Measurements from ENCODE around the gene TMEM9B.
A peak's percentile ranks its signal among the peaks of the same experiment; 100 is the strongest.

The TMEM9B gene

DNA sequence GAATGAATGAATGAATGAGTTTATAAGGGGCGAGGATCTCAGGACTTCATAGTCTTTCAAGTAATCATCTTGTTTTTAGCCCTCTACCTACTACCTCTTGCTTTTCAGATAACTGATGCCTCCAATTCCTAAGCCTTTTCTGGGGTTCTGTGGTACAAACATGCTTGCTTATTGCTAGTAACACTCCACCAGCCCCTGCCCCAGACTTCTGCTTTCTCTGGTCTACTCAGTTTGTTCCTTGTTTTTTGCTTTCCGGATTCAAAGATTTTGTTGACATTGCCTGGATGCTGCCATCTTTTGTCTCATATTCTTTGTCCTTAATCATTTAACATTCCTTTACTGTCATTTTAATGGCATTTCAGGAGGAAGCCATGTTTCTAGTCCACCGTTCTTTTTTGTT, 8.9 kb upstream of the TMEM9B start:
- Histone ChIP-seq H3K4me3 (ENCODE audit: low read length) (no peak overlapping the region), H3K27ac (ENCODE audit: low read length) (no peak overlapping the region), H3K9me3 (ENCODE audit: control insufficient read depth, insufficient read depth, low read length) (no peaks in the 10 kb centered on the region), H3K4me1 (ENCODE audit: control insufficient read depth, insufficient read depth, low read length) (no peaks in the 10 kb centered on the region), H3K27me3 (ENCODE audit: control insufficient read depth, insufficient read depth, low read length) (no peaks in the 10 kb centered on the region), H3K36me3 (ENCODE audit: control insufficient read depth, insufficient read depth, low read length) (no peaks in the 10 kb centered on the region)
- WGBS (ENCODE audit: insufficient coverage, insufficient read length) = no CpG with 5 or more reads among the region's 3 CpGs
- DNase-seq (ENCODE audit: low read depth, low spot score) = no peak

- Histone ChIP-seq H3K4me1 (ENCODE audit: control insufficient read depth, insufficient read depth, low read length) (no peaks in the 10 kb centered on the region), H3K27ac (ENCODE audit: low read length) (no peak overlapping the region), H3K27me3 (ENCODE audit: control insufficient read depth, insufficient read depth, low read length) (no peaks in the 10 kb centered on the region), H3K4me3 (ENCODE audit: low read length) (no peak overlapping the region), H3K9me3 (ENCODE audit: control insufficient read depth, insufficient read depth, low read length) (no peaks in the 10 kb centered on the region), H3K36me3 (ENCODE audit: control insufficient read depth, insufficient read depth, low read length) (no peaks in the 10 kb centered on the region)
- DNase-seq (ENCODE audit: low read depth, low spot score) = no peak
- WGBS (ENCODE audit: insufficient coverage, insufficient read length) = no CpG with 5 or more reads among the region's 1 CpG
Observed at GRCh38 chr11:8971924-8972316, 7.7 kb upstream of the TMEM9B start.

GRCh38 chr11:8971196-8971923, 7.1 kb upstream of the TMEM9B start:
- Histone ChIP-seq H3K36me3 (ENCODE audit: control insufficient read depth, insufficient read depth, low read length) (no peaks in the 10 kb centered on the region), H3K4me1 (ENCODE audit: control insufficient read depth, insufficient read depth, low read length) (no peaks in the 10 kb centered on the region), H3K9me3 (ENCODE audit: control insufficient read depth, insufficient read depth, low read length) (no peaks in the 10 kb centered on the region), H3K4me3 (ENCODE audit: low read length) (no peak overlapping the region), H3K27ac (ENCODE audit: low read length) (no peak overlapping the region), H3K27me3 (ENCODE audit: control insufficient read depth, insufficient read depth, low read length) (no peaks in the 10 kb centered on the region)
- DNase-seq (ENCODE audit: low read depth, low spot score) = no peak
- WGBS (ENCODE audit: insufficient coverage, insufficient read length) = no CpG with 5 or more reads among the region's 2 CpGs

DNA sequence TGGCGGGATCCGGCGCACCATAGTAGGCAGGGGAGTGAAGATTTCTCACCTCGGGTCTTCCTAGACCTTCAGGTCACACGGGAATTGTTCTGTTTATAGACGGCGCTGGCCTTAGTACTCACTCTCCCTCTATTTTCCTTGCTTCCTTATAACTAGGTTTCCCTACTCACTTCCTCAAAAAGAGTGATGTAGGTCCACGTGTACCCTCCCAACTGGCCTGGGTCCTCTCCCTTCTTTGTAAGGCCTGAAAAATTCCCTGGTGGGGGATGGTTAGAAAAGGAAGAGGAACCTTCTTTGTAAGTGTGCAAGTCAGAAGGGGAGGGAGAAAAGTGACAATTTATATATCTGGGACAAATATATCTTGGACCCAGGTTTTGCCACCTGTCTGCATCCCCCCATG, 2.9 kb upstream of the TMEM9B start:
- no peaks in the 10 kb centered on the region for H3K27me3 ChIP-seq (ENCODE audit: control insufficient read depth, insufficient read depth, low read length)
- H3K27ac ChIP-seq (ENCODE audit: low read length) = no peak overlapping the region
- no peak for DNase-seq (ENCODE audit: low read depth, low spot score)
- no peaks in the 10 kb centered on the region; the same call in 1 of the 2 replicates for H3K36me3 ChIP-seq (ENCODE audit: control insufficient read depth, insufficient read depth, low read length)
- H3K4me3 ChIP-seq (ENCODE audit: low read length) = no peak overlapping the region
- no peaks in the 10 kb centered on the region for H3K9me3 ChIP-seq (ENCODE audit: control insufficient read depth, insufficient read depth, low read length)
- no peaks in the 10 kb centered on the region for H3K4me1 ChIP-seq (ENCODE audit: control insufficient read depth, insufficient read depth, low read length)
- no CpG with 5 or more reads among the region's 8 CpGs for WGBS (ENCODE audit: insufficient coverage, insufficient read length)

DNA sequence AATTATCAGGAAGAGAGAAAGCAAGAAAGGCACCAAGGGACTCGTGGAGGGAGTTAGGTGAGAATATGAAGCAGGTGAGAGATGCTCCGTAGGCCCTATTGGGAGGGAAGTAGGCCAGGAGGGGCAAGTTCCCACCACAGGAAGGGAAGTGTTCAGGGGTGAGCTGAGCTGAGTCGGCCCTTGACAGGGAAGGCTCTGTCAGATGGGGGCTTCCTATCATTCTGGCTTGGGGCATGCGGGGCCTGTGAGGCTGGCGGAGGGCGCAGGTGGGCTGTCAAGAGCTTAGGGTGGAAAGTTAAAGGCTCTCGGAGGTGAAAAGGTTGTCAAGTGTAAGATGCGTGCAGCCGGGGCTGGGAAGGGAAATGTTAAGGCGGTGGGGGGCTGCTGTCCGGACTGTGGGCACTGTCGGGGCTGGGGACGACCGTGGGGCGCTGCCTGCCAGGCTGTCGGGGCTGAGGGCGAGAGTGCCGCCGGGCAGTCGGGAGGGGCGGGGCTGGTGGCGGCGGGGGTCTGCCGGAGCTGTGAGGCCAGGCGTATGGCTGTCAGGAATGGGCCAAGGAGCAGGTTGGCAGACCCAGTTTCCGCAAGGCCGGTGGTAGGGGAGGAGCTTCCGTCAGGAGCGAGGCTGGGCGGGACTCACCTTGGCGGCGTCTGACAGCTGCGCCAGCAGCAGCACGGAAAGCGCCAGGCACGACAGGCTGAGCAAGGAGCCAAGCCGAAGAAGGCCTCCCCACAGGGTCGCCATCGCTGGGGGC, 496 bp downstream of the TMEM9B start:
- WGBS (ENCODE audit: insufficient coverage, insufficient read length) = no CpG with 5 or more reads among the region's 39 CpGs
- no peaks in the 10 kb centered on the region; the same call in 1 of the 2 replicates for H3K36me3 ChIP-seq (ENCODE audit: control insufficient read depth, insufficient read depth, low read length)
- peak; percentile 66 for DNase-seq (ENCODE audit: low read depth, low spot score)
- H3K27me3 ChIP-seq (ENCODE audit: control insufficient read depth, insufficient read depth, low read length) = no peaks in the 10 kb centered on the region
- H3K4me3 ChIP-seq (ENCODE audit: low read length) = peak overlapping the region; percentile 40; the same call in 1 of the 2 replicates
- no peaks in the 10 kb centered on the region for H3K9me3 ChIP-seq (ENCODE audit: control insufficient read depth, insufficient read depth, low read length)
- no peak overlapping the region for H3K27ac ChIP-seq (ENCODE audit: low read length)
- H3K4me1 ChIP-seq (ENCODE audit: control insufficient read depth, insufficient read depth, low read length) = no peaks in the 10 kb centered on the region

DNA sequence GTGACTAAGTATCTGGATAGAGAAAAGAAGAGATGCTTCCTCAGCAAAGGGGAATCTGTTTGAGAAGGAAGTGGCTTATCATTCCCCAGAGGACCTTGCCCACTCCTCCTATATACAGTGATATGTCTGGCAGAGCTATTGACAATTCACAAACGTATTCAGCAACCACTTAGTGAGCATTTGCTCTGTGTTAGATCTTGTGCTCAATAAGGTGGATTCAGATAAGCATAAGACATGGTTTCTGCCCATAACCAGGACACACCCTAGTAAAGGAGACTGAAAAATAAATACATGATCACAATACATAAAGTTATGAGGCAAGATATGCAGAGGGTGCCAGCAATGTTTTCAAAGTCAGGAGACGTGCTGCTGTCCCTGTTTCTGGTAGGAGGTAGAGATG, 1.4 kb downstream of the TMEM9B start:
- Histone ChIP-seq H3K9me3 (ENCODE audit: control insufficient read depth, insufficient read depth, low read length) (no peaks in the 10 kb centered on the region), H3K27ac (ENCODE audit: low read length) (no peak overlapping the region), H3K4me3 (ENCODE audit: low read length) (no peak overlapping the region), H3K36me3 (ENCODE audit: control insufficient read depth, insufficient read depth, low read length) (no peaks in the 10 kb centered on the region; the same call in 1 of the 2 replicates), H3K4me1 (ENCODE audit: control insufficient read depth, insufficient read depth, low read length) (no peaks in the 10 kb centered on the region), H3K27me3 (ENCODE audit: control insufficient read depth, insufficient read depth, low read length) (no peaks in the 10 kb centered on the region)
- DNase-seq (ENCODE audit: low read depth, low spot score) = no peak
- WGBS (ENCODE audit: insufficient coverage, insufficient read length) = no CpG with 5 or more reads among the region's 2 CpGs

DNA sequence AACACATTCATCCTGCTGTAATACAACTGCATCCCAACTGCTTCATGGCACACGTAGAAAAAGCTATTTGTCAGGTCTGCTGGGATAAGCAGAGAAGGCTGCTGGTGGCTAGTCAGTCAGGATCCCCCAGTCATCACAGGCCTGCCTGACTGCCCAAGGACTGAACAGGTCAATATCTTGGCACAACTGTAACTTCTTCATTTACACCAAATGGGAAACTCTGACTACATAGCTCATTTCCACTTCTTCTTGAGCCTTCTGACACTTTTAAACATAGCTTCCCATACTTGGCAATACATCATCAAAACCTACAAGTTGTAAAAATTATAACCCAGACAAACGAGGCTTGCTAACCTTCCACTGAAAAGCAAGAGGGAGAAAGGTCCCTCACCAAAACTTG, 2.8 kb downstream of the TMEM9B start:
- no peak for DNase-seq (ENCODE audit: low read depth, low spot score)
- H3K4me1 ChIP-seq (ENCODE audit: control insufficient read depth, insufficient read depth, low read length) = no peaks in the 10 kb centered on the region
- H3K27ac ChIP-seq (ENCODE audit: low read length) = no peak overlapping the region
- H3K36me3 ChIP-seq (ENCODE audit: control insufficient read depth, insufficient read depth, low read length) = no peaks in the 10 kb centered on the region; the same call in 1 of the 2 replicates
- no peaks in the 10 kb centered on the region for H3K9me3 ChIP-seq (ENCODE audit: control insufficient read depth, insufficient read depth, low read length)
- WGBS (ENCODE audit: insufficient coverage, insufficient read length) = no CpG with 5 or more reads among the region's 2 CpGs
- no peak overlapping the region for H3K4me3 ChIP-seq (ENCODE audit: low read length)
- H3K27me3 ChIP-seq (ENCODE audit: control insufficient read depth, insufficient read depth, low read length) = no peaks in the 10 kb centered on the region

DNA sequence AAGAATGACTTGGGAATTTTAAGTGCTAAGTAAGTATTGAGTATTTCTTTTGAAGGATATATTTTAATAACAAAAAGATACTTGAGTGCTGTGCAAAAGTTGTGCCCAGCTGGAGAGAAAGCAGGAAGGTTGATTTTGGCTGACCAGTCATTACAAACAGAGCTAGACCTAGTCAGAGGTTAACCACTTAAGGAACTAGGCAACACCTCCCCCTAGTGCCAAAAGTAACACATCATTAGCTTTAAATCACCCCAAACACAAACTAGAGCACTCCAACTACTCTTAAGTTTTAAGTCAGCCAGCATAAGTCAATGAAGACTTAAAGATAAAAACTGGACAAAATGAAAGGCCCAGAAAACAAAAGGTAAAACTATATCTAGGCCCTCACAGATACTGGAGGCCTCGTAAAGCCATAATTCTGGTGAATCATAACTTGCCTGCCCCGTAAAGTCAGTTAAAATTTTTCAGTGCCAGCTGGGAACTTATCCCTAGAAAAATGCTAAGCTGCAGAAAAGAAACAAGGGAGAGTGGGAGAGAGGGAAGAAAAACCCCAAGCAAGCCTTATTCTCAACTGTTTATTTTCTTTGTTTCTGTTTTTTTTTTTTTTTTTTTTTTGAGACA, 4.6 kb downstream of the TMEM9B start:
- DNase-seq (ENCODE audit: low read depth, low spot score) = peak; percentile 74
- H3K36me3 ChIP-seq (ENCODE audit: control insufficient read depth, insufficient read depth, low read length) = no peaks in the 10 kb centered on the region
- H3K4me3 ChIP-seq (ENCODE audit: low read length) = no peak overlapping the region
- H3K9me3 ChIP-seq (ENCODE audit: control insufficient read depth, insufficient read depth, low read length) = no peaks in the 10 kb centered on the region
- no peaks in the 10 kb centered on the region for H3K27me3 ChIP-seq (ENCODE audit: control insufficient read depth, insufficient read depth, low read length)
- no CpG with 5 or more reads among the region's 2 CpGs for WGBS (ENCODE audit: insufficient coverage, insufficient read length)
- H3K4me1 ChIP-seq (ENCODE audit: control insufficient read depth, insufficient read depth, low read length) = no peaks in the 10 kb centered on the region
- H3K27ac ChIP-seq (ENCODE audit: low read length) = no peak overlapping the region

- no peaks in the 10 kb centered on the region for H3K27me3 ChIP-seq (ENCODE audit: control insufficient read depth, insufficient read depth, low read length)
- H3K4me1 ChIP-seq (ENCODE audit: control insufficient read depth, insufficient read depth, low read length) = no peaks in the 10 kb centered on the region
- DNase-seq (ENCODE audit: low read depth, low spot score) = no peak
- no CpG with 5 or more reads among the region's 4 CpGs for WGBS (ENCODE audit: insufficient coverage, insufficient read length)
- H3K9me3 ChIP-seq (ENCODE audit: control insufficient read depth, insufficient read depth, low read length) = no peaks in the 10 kb centered on the region
- no peak overlapping the region for H3K27ac ChIP-seq (ENCODE audit: low read length)
- H3K36me3 ChIP-seq (ENCODE audit: control insufficient read depth, insufficient read depth, low read length) = no peaks in the 10 kb centered on the region
- H3K4me3 ChIP-seq (ENCODE audit: low read length) = no peak overlapping the region
Observed at GRCh38 chr11:8956860-8957259, 7.4 kb downstream of the TMEM9B start.

GRCh38 chr11:8948886-8949285, 15.4 kb downstream of the TMEM9B start:
- no CpG with 5 or more reads among the region's 3 CpGs for WGBS (ENCODE audit: insufficient coverage, insufficient read length)
- no peaks in the 10 kb centered on the region for H3K36me3 ChIP-seq (ENCODE audit: control insufficient read depth, insufficient read depth, low read length)
- H3K4me3 ChIP-seq (ENCODE audit: low read length) = no peak overlapping the region
- no peak overlapping the region for H3K27ac ChIP-seq (ENCODE audit: low read length)
- no peaks in the 10 kb centered on the region for H3K4me1 ChIP-seq (ENCODE audit: control insufficient read depth, insufficient read depth, low read length)
- H3K27me3 ChIP-seq (ENCODE audit: control insufficient read depth, insufficient read depth, low read length) = no peaks in the 10 kb centered on the region
- H3K9me3 ChIP-seq (ENCODE audit: control insufficient read depth, insufficient read depth, low read length) = no peaks in the 10 kb centered on the region
- DNase-seq (ENCODE audit: low read depth, low spot score) = no peak

Measured in iPS DF 6.9 (cell line).